Measurements from ENCODE around the gene LY6G6C. TPM values are rescaled to one million over a fixed set of nuclear protein-coding genes. Genes with fewer than 3 reads are reported as not detected.
A peak's percentile ranks its signal among the peaks of the same experiment; 100 is the strongest.

The LY6G6C gene
- total RNA-seq, 2 donors from 2014 or later = 0.29 to 0.38 TPM

DNA sequence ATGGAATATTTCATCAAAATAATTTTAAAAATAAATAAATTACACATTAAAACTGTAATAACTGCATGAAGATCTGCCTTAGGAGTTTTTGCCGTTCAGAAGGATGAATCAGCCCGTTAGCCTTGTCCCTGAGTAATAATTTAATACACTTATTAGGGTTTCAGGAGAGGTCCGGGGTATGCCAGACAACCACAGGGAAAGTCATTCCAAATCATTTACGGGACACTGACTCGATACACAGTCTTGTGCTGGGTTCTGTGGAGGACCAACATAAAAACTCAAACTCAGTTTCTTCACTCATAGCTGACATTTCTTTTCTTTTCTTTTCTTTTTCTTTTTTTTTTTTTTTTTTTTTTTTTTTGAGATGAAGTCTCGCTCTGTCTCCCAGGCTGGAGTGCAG, 15.6 kb downstream of the LY6G6C start:
- no peak overlapping the region for H3K27ac ChIP-seq (ENCODE audit: low read depth, low read length)
- Mint-ChIP-seq H3K4me3 (no peak overlapping the region), H3K4me1 (peaks cover 22% of the 10 kb centered on the region), H3K9me3 (no peaks in the 10 kb centered on the region), H3K27ac (no peak overlapping the region), H3K27me3 (ENCODE audit: insufficient read depth) (peaks cover 2% of the 10 kb centered on the region), H3K36me3 (ENCODE audit: low read depth) (peaks cover 5% of the 10 kb centered on the region)
- H3K36me3 ChIP-seq (ENCODE audit: control insufficient read depth, insufficient read depth, low read length) = peaks cover 4% of the 10 kb centered on the region
- peaks cover 7% of the 10 kb centered on the region for H3K4me1 ChIP-seq (ENCODE audit: control insufficient read depth, insufficient read depth, low read length)
- no peaks in the 10 kb centered on the region for H3K9me3 ChIP-seq (ENCODE audit: control insufficient read depth, low read length)
- H3K4me3 ChIP-seq (ENCODE audit: low read length) = no peak overlapping the region
- TF ChIP-seq, protein P1, sequence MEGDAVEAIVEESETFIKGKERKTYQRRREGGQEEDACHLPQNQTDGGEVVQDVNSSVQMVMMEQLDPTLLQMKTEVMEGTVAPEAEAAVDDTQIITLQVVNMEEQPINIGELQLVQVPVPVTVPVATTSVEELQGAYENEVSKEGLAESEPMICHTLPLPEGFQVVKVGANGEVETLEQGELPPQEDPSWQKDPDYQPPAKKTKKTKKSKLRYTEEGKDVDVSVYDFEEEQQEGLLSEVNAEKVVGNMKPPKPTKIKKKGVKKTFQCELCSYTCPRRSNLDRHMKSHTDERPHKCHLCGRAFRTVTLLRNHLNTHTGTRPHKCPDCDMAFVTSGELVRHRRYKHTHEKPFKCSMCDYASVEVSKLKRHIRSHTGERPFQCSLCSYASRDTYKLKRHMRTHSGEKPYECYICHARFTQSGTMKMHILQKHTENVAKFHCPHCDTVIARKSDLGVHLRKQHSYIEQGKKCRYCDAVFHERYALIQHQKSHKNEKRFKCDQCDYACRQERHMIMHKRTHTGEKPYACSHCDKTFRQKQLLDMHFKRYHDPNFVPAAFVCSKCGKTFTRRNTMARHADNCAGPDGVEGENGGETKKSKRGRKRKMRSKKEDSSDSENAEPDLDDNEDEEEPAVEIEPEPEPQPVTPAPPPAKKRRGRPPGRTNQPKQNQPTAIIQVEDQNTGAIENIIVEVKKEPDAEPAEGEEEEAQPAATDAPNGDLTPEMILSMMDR (conservative IDR thresholded peaks at IDR 0.05) = no peak
- no peaks in the 10 kb centered on the region for H3K27me3 ChIP-seq (ENCODE audit: control insufficient read depth, insufficient read depth, low read length, poor library complexity, severe bottlenecking)
- WGBS, 2 experiments (ENCODE audit: insufficient coverage in 1 of 2, insufficient read length in 1 of 2) = 86% methylated on average over 3 to 6 of the region's 6 CpGs
- no peak for DNase-seq
- H3K9ac ChIP-seq (ENCODE audit: extremely low read depth, low read length, poor library complexity, severe bottlenecking) = no peak overlapping the region

DNA sequence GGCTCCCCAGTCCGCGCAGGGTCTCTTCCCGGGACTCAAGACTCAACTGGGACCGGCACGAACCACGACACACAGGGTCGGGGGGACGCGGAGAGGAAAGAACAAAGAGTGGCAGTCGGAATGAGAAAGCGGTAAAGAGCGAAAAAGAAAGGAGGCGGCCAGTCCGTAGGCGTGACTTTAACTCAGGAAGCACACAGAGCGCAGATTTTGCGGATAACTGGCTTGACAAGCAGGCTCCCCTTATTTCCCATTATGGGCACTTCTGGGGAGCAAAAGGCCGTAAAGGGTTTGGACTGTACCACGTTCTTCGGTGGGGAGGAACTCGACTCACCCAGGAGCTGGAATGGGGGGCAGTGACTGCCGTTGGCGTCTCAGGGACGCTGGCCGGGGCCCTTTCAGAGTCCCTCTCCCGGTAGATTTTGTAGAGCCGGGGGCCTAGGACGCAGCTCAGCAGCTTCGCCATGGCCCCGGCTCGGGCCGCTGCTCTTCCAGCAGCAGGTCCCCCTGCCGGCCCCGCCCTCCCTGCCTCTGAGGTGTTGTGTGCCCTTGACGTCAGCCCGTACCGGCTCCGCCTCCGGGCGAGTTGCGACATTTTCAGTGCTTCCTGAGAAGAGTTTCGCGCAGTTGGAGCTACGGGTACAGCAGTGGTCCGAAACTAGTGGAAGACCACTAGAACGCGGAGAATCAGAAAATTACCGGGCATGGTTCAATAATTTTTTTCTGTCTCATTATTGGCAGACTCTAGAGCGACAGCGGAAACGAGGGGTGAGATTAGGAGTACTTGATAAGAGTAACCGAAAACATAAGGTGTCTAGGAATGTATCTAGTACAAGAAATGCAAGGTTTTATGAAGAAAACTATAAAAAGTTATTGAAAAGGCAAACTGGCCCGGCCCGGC, 18.5 kb downstream of the LY6G6C start, which contains the start of gene ABHD16A:
Gene ABHD16A (minus strand): TSS at position 506 of the 898 bp plus-strand sequence. CDS start 43 bp downstream, at position 463.
- H3K36me3 Mint-ChIP-seq (ENCODE audit: low read depth) = peaks cover 19% of the 10 kb centered on the region
- H3K9me3 Mint-ChIP-seq = no peaks in the 10 kb centered on the region
- H3K4me1 Mint-ChIP-seq = peaks cover 17% of the 10 kb centered on the region
- WGBS, 2 experiments (ENCODE audit: insufficient coverage in 1 of 2, insufficient read length in 1 of 2) = 3 to 4% methylated on average over 50 to 54 of the region's 54 CpGs
- Histone ChIP-seq H3K4me3 (ENCODE audit: low read length) (peak within 1 kb of the TSS; percentile 97), H3K27me3 (ENCODE audit: control insufficient read depth, insufficient read depth, low read length, poor library complexity, severe bottlenecking) (no peaks in the 10 kb centered on the region), H3K9me3 (ENCODE audit: control insufficient read depth, low read length) (no peaks in the 10 kb centered on the region), H3K4me1 (ENCODE audit: control insufficient read depth, insufficient read depth, low read length) (peaks cover 7% of the 10 kb centered on the region), H3K9ac (ENCODE audit: extremely low read depth, low read length, poor library complexity, severe bottlenecking) (peak within 1 kb of the TSS; percentile 90), H3K27ac (ENCODE audit: low read depth, low read length) (peak within 1 kb of the TSS; percentile 89), H3K36me3 (ENCODE audit: control insufficient read depth, insufficient read depth, low read length) (peaks cover 22% of the 10 kb centered on the region)
- DNase-seq = peak; percentile 99
- TF ChIP-seq, protein P1 (conservative IDR thresholded peaks at IDR 0.05) = peak; percentile 27
- H3K27me3 Mint-ChIP-seq (ENCODE audit: insufficient read depth) = peaks cover 2% of the 10 kb centered on the region
- peak within 1 kb of the TSS; percentile 93 for H3K27ac Mint-ChIP-seq
- H3K4me3 Mint-ChIP-seq = peak within 1 kb of the TSS; percentile 87

DNA sequence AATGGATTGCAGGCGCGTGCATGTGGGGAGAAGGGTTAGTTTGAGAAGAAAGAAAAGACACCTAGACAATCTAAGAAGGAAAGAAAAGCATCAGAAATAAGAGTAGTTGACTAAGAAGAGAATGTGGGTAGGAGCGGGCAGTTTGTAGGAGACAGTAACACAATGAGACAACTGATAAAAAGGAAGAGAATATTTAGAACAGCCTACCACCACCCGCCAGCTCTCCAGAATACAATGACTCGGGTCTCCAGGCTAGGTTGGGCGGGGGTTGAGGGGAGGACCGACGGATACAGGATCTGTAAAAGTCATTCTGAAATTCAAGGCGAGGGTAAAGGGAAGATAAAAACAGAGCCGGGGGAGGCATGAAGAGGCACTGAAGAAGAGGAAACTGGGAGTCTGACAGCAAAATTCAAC, 19.1 kb downstream of the LY6G6C start:
- H3K9me3 Mint-ChIP-seq = no peaks in the 10 kb centered on the region
- H3K36me3 Mint-ChIP-seq (ENCODE audit: low read depth) = peaks cover 25% of the 10 kb centered on the region
- H3K27me3 Mint-ChIP-seq (ENCODE audit: insufficient read depth) = peaks cover 2% of the 10 kb centered on the region
- DNase-seq = no peak
- Histone ChIP-seq H3K9ac (ENCODE audit: extremely low read depth, low read length, poor library complexity, severe bottlenecking) (peak overlapping the region; percentile 90), H3K27me3 (ENCODE audit: control insufficient read depth, insufficient read depth, low read length, poor library complexity, severe bottlenecking) (no peaks in the 10 kb centered on the region), H3K36me3 (ENCODE audit: control insufficient read depth, insufficient read depth, low read length) (peaks cover 27% of the 10 kb centered on the region), H3K4me1 (ENCODE audit: control insufficient read depth, insufficient read depth, low read length) (peaks cover 7% of the 10 kb centered on the region), H3K9me3 (ENCODE audit: control insufficient read depth, low read length) (no peaks in the 10 kb centered on the region), H3K4me3 (ENCODE audit: low read length) (peak overlapping the region; percentile 97), H3K27ac (ENCODE audit: low read depth, low read length) (peak overlapping the region; percentile 89)
- TF ChIP-seq, protein P1 (conservative IDR thresholded peaks at IDR 0.05) = no peak
- peak overlapping the region; percentile 87 for H3K4me3 Mint-ChIP-seq
- WGBS, 2 experiments (ENCODE audit: insufficient coverage in 1 of 2, insufficient read length in 1 of 2) = 4 to 5% methylated on average over 7 to 10 of the region's 10 CpGs
- H3K27ac Mint-ChIP-seq = peak overlapping the region; percentile 93
- peaks cover 17% of the 10 kb centered on the region for H3K4me1 Mint-ChIP-seq

Data from endodermal cell (in vitro differentiated cells).